ENCODE results near the gene GDNF.
"Not testable (repeated sequence)": the region's sequence is repeated elsewhere in the genome, so short reads cannot be mapped to it uniquely, and the experiment has no call there.

GDNF gene
- long read RNA-seq, donor 1, partial matches to known transcripts: 0 of 5 reads
- long read RNA-seq, donor 1, other reads (novel, unspliced or antisense): 0 of 5 reads
- long read RNA-seq, donor 2, partial matches to known transcripts: 0 of 2 reads
- long read RNA-seq, donor 2, other reads (novel, unspliced or antisense): 0 of 2 reads
- long read RNA-seq, donor 3, partial matches to known transcripts: 0 of 2 reads
- long read RNA-seq, donor 3, other reads (novel, unspliced or antisense): 0 of 2 reads
- long read RNA-seq, donor 4, partial matches to known transcripts: 0 of 5 reads
- long read RNA-seq, donor 4, other reads (novel, unspliced or antisense): 0 of 5 reads
- long read RNA-seq, donor 5, partial matches to known transcripts: 0 of 1 reads
- long read RNA-seq, donor 5, other reads (novel, unspliced or antisense): 0 of 1 reads
- long read RNA-seq, donor 6, partial matches to known transcripts: 0 of 2 reads
- long read RNA-seq, donor 6, other reads (novel, unspliced or antisense): 0 of 2 reads
- long read RNA-seq, donor 7, partial matches to known transcripts: 0 of 5 reads
- long read RNA-seq, donor 7, other reads (novel, unspliced or antisense): 0 of 5 reads
- long read RNA-seq, donor 8, partial matches to known transcripts: 0 of 5 reads
- long read RNA-seq, donor 8, other reads (novel, unspliced or antisense): 0 of 5 reads

- DNase-seq: peak; percentile 79
Observed at GRCh38 chr5:37839407-37840052, at the start of gene GDNF. GDNF (minus strand) TSS chr5:37840041; CDS start chr5:37834796, 5,245 bp downstream.

GRCh38 chr5:37888476-37888875 lies 48.6 kb upstream of the GDNF start:
- no peak for DNase-seq

DNA sequence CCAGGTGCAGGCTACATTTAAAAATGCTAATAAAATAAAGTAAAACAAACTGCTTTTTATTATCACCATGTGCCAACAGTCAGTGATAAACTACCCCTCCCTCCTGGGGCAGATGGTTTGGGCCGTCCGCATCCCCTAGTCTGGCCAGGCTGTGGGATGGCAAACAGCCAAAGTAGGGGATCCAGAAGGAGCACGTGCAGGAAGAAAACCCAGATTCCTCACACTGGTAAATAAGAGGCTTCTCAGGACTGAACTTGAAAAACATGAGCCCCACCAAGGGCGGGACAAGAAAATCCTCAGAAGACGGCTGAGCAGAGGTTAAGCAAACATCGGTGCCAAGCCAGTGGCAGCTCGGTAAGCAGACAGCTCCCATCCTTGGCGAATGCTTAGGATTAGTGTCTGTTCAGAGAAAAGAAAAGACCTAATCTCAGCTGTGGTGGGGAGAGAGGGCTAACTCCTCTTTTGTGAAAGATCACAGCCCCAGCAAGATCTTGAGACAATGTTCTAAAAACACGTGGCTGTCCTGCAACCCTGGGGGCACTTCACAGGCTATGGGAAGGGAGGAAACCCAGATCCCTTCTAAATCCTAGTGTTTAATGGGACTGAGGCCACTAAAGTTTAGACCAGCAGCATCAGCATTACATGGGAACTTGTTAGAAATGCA lies 46.5 kb upstream of the GDNF start:
- DNase-seq: no peak

DNA sequence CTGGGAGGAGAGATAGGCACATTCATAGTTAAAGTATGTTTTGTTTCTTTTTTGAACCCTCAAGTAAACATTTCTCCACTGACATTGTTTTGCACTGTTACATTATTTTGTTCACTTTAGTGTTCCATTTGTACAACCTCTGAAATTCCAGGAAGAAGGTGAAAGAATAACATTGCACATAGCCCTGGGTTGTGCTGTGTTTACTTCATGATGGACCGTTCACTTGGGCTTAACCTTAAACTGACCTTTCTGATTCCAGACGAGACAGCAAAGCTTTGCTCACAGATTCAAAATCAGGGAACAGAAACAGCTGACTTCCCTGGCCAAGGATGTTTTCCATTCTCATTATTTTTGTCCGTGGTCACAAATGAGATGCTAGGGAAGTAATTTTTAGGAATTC lies 42.8 kb upstream of the GDNF start:
- no peak for DNase-seq

GRCh38 chr5:37881359-37881758 lies 41.5 kb upstream of the GDNF start:
- no peak for DNase-seq

DNA sequence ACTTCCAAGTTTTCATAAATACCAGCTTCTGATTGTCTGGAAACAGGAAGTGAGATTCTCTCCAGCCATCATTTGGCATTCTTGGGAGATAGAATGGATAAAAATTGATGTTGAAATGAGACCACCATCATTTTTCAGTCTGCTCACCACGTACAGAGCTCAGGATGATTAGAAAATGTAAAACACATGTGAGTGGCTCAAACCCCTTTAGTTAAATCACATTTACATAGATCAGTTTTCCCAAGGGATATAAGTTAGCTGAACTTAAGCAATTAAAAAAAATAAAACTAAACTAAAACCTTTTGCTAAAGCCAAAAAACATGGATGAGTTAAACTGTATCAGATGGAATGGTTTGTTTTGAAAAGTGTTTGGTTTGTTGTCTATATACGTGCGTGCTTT lies 37.1 kb upstream of the GDNF start:
- no peak for DNase-seq

- DNase-seq: no peak
Observed at GRCh38 chr5:37876245-37876644, 36.4 kb upstream of the GDNF start.

DNA sequence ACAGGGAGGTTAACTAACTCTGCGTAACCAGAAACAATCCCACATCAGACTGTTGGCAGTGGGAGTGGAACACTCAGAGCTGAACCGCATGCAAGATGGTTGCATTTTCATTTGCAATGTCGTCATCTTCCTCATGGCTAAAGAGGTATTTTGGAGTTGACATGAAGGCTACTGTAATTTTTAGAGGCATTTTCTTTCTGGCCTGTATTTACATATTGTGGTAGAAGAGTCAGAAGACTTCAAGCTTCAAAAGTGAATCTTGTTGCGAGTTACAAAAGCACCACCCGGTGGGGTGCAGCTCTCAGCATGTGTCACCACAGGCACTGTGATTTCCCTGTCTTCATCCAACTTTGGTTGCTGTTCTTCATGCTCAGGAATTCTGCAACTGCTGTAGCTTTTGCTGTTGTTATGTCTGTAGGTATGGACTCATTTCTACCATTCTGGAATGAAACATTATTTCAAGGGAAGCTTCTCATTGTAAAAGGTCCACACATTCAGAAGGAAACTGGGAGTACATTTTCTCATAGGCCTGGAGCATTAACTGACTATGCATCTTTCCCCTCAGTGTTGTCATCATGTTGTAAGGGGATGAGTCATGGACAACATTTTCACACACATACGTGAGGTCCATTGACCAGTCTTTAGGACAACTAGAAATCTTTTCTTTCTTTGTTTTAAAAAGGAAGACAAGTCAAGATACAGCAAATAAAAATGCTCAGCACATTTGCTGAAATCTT lies 35.4 kb upstream of the GDNF start:
- no peak for DNase-seq

- DNase-seq: no peak
Observed at GRCh38 chr5:37873988-37874387, 34.1 kb upstream of the GDNF start.

- DNase-seq: no peak
Observed at GRCh38 chr5:37871023-37871815, 31.4 kb upstream of the GDNF start.

DNA sequence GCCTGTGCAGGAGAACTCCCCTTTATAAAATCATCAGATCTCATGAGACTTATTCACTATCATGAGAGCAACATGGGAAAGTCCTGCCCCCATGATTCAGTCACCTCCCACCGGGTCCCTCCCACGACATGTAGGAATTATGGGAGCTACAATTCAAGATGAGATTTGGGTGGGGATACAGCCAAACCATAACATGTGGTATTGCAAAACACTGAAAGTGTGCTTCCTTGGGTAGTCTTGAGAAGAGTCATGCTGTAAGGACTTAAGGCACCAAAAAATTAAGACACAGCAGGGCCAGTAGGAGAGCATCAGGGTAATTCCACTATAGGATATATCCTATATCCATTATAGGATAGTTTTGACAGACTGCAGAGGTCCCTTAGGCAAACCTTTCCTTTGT lies 29.4 kb upstream of the GDNF start:
- DNase-seq: no peak

GRCh38 chr5:37867654-37868053 lies 27.8 kb upstream of the GDNF start:
- no peak for DNase-seq

DNA sequence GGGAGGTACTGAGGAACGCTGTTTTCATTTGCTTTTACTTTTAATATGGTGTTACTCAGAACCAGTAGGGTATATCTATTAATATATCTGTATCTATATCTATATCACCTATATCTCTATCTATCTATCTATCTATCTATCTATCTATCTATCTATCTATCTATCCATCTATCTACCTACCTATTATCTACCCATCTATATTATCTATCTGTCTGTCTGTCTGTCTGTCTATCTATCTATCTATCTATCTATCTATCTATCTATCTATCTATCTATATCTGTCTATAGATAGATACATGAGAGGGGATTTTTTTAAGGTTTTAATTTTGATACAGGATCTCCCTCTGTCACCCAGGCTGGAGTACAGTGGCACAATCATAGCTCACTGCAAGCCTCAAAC lies 23.1 kb upstream of the GDNF start:
- DNase-seq: not testable (repeated sequence)

DNA sequence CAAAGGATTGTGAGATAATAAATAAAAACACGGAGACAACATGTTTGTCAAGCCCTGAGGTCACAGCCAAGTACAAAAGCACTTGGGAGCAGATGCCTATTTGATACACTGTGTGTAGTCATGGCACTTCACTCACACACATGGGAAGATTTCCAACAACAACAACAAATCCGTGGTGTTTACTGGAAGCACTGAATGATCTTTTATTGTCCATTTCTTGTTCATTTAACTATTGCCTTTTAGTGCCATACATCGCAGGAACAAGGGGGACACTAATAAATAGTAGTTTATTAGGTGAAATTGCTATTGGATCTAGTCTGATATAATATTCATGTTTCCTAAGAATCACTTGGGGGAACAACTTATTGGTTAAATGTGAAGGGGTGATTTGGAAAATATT lies 20.4 kb upstream of the GDNF start:
- DNase-seq: no peak

DNA sequence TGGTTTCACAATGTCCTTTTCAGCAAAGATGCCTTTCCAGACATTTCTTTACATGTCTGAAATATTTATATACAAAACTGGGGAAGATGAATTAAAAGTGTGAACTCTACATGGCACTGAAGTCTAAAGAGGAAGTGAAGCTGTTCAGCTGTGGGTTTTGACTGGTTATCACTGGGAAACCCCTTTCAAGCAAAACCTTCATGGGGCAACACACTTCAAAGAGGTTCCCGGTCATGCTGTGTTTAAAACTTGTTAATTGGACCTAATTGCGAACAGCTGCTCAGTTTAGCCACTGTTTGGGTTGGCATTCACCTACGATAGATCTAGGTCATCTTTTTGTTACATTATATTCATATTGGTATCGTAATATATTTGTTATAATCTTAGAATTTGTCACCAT lies 20.0 kb upstream of the GDNF start:
- DNase-seq: no peak

GRCh38 chr5:37858250-37858649 lies 18.4 kb upstream of the GDNF start:
- no peak for DNase-seq

DNA sequence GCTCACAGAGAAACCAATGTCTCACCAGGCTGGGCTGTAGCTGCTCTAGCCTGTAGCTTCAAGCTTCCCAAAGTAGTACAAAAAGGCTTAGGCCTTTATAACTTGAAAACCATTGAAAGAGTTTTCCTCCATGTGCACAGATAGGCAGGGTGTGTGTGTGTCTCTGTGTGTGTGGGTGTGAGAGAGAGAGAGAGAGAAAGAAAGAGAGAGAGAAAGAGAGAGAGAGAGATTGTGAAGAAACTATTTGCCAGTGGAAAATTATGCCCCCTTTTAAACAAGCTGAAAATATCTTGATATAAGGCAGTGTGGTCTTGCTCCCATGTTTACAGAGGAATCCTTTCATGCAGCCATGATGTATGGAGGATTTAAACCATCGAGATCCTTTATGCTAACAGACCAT lies 17.9 kb upstream of the GDNF start:
- DNase-seq: no peak

DNA sequence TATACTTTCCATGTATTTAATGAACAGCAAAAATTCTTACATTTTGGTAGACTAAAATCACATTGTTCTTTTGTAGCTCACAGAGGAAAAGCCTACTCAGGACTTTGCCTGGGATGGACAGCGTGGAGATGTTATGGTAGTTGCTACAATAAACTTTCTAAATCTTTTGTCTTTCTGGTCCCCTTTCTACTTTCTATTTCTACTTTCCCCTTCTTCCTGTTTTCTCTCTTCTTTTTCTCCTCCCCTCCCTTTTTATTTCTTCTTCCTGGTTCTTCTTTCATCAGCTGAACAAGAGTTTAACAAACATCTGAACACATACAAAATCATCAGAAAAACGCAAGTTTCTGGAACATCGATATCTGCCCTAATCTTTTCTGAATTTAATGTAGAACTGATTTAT lies 15.6 kb upstream of the GDNF start:
- DNase-seq: no peak

- DNase-seq: no peak
Observed at GRCh38 chr5:37851305-37851704, 11.5 kb upstream of the GDNF start.

DNA sequence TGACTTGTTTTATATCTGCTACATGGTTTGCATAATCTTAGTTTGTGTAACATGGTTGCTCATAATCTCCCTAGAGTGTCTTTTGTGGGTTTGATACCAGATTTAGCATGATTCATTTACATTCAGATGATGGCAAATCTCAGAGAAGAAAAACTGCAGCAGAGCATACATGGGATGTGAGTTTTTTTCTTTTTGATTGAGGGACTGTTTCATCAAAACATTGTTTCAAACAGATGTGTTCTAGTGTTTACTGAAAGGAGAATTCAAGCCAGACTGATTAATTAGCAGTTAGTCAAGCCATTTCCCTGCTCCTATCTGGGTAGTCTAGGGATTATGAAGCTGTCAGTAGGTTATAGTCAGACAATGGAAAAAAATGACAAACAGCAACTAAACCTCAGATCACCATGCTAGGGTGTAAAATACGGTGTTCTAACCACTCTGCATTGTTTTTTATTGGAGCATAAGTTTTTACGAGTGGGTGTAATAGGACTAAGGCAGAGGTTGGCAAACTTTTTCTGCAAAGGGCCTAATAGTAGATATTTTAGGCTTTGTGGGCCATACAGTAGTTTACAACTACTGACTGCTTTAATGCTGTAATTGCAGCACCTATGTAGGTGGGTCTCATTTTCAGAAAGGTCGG lies 10.5 kb upstream of the GDNF start:
- no peak for DNase-seq

DNA sequence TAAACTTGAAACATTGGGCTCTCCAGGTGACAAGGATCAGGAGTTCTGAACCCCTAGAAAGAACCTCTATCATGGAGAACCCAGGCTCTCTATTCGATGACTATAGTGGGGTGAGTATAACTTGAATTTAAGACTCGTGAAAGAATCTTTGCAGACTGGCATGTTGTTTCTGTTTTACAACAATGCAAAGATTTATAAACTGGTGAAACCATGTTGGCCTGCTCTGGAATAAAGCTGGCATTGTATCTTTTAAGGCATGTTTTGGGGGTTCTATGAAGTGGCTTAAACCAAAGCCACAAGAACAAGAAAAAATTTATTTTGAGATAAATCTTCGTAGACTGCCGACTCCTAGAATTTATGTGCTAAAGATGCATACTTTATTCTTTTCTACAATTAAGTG lies 9.8 kb upstream of the GDNF start:
- DNase-seq: no peak
